Measurements from ENCODE around the gene USP5.

GRCh38 chr12:6817662-6818157, 34.2 kb upstream of the USP5 start:
- TF ChIP-seq ZC3H11A (IDR thresholded peaks at IDR 0.05), result no peak
- no peak for TF ChIP-seq ELK1 (IDR thresholded peaks at IDR 0.05; ENCODE audit: low read depth, low read length)
- no peak for TF ChIP-seq CTCF (IDR thresholded peaks at IDR 0.05)
- TF ChIP-seq GATA3 (IDR thresholded peaks at IDR 0.05; ENCODE audit: borderline replicate concordance), result no peak
- TF ChIP-seq POLR2A (IDR thresholded peaks at IDR 0.05; ENCODE audit: low read length), result no peak
- no peak for TF ChIP-seq MAX (IDR thresholded peaks at IDR 0.05)
- no peak for TF ChIP-seq PBX3 (IDR thresholded peaks at IDR 0.05)
- no peak for TF ChIP-seq BHLHE40 (IDR thresholded peaks at IDR 0.05; ENCODE audit: low read depth, low read length)
- no peak for TF ChIP-seq REST (IDR thresholded peaks at IDR 0.05)
- no peak for TF ChIP-seq NR3C1 (IDR thresholded peaks at IDR 0.05)
- no peak for TF ChIP-seq KDM5A (IDR thresholded peaks at IDR 0.05)
- no peak for TF ChIP-seq HDAC2 (IDR thresholded peaks at IDR 0.05)

Data from A549 (cell line).